Nasal cavity respiratory epithelium epithelial cell of viscerocranial mucosa (primary cell): ENCODE data around the gene UTY. TPM values are rescaled to one million over a fixed set of nuclear protein-coding genes. Genes with fewer than 3 reads are reported as not detected.

Source experiments
- total RNA-seq: library from RNA; depleted of rRNA; stranded (reverse); fragments of >200 nt; gene quantifications from 2 replicates; pipeline ENCODE4 v1.2.3, GENCODE V29; 2014

UTY gene
- 22.2 TPM in 1 of 2 replicates, not detected in the other for total RNA-seq

GRCh38 chrY:13479828-13480227 lies at the start of gene UTY:
Gene UTY, minus strand, starts transcription at chrY:13480033. Its CDS starts 368 bp downstream, at chrY:13479665.

Other genes starting within 250 kb of the UTY start
- 0.34 TPM in 1 of 2 replicates, not detected in the other for gene TMSB4Y, start 223.9 kb upstream of the UTY start, total RNA-seq